ENCODE data around the gene CD79A.

GRCh38 chr19:41889896-41890295, 12.8 kb downstream of the CD79A start:
- TF ChIP-seq SPI1 (IDR thresholded peaks at IDR 0.05; ENCODE audit: borderline replicate concordance, low read depth) (no peak), POLR2AphosphoS5 (IDR thresholded peaks at IDR 0.05; ENCODE audit: low read depth) (no peak), GABPA (IDR thresholded peaks at IDR 0.05; ENCODE audit: low read depth) (no peak)
- TF ChIP-seq, protein P1, sequence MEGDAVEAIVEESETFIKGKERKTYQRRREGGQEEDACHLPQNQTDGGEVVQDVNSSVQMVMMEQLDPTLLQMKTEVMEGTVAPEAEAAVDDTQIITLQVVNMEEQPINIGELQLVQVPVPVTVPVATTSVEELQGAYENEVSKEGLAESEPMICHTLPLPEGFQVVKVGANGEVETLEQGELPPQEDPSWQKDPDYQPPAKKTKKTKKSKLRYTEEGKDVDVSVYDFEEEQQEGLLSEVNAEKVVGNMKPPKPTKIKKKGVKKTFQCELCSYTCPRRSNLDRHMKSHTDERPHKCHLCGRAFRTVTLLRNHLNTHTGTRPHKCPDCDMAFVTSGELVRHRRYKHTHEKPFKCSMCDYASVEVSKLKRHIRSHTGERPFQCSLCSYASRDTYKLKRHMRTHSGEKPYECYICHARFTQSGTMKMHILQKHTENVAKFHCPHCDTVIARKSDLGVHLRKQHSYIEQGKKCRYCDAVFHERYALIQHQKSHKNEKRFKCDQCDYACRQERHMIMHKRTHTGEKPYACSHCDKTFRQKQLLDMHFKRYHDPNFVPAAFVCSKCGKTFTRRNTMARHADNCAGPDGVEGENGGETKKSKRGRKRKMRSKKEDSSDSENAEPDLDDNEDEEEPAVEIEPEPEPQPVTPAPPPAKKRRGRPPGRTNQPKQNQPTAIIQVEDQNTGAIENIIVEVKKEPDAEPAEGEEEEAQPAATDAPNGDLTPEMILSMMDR (IDR thresholded peaks at IDR 0.05; ENCODE audit: insufficient read depth, low read length), result no peak
- TF ChIP-seq, protein P2, sequence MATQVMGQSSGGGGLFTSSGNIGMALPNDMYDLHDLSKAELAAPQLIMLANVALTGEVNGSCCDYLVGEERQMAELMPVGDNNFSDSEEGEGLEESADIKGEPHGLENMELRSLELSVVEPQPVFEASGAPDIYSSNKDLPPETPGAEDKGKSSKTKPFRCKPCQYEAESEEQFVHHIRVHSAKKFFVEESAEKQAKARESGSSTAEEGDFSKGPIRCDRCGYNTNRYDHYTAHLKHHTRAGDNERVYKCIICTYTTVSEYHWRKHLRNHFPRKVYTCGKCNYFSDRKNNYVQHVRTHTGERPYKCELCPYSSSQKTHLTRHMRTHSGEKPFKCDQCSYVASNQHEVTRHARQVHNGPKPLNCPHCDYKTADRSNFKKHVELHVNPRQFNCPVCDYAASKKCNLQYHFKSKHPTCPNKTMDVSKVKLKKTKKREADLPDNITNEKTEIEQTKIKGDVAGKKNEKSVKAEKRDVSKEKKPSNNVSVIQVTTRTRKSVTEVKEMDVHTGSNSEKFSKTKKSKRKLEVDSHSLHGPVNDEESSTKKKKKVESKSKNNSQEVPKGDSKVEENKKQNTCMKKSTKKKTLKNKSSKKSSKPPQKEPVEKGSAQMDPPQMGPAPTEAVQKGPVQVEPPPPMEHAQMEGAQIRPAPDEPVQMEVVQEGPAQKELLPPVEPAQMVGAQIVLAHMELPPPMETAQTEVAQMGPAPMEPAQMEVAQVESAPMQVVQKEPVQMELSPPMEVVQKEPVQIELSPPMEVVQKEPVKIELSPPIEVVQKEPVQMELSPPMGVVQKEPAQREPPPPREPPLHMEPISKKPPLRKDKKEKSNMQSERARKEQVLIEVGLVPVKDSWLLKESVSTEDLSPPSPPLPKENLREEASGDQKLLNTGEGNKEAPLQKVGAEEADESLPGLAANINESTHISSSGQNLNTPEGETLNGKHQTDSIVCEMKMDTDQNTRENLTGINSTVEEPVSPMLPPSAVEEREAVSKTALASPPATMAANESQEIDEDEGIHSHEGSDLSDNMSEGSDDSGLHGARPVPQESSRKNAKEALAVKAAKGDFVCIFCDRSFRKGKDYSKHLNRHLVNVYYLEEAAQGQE (IDR thresholded peaks at IDR 0.05; ENCODE audit: insufficient replicate concordance, low read depth), result no peak

Data from HL-60 (cell line).